HepG2 (cell line): ENCODE data around the gene MORN1. TPM values are rescaled to one million over a fixed set of nuclear protein-coding genes. Genes with fewer than 3 reads are reported as not detected.

ENCODE experiments used
- ATAC-seq: fragments of 200-7000 bp; cut with Tn5 transposase; 3 replicates; pipeline ENCODE4 v1.9.1; 2020; ENCODE audit warnings: mild to moderate bottlenecking, moderate library complexity
- BruUV-seq: library from RNA; stranded (reverse); fragments of 400-500 nt; replicated peaks from 2 replicates; lab custom pipeline; 2021; lab: Mats Ljungman, UMichigan
- CTCF ChIA-PET: fragments of 300-600 bp; formaldehyde crosslinking; extraction: SDS; loops from one replicate; lab custom pipeline; 2021; ENCODE audit warnings: low total read pairs, inconsistent platforms, low intra/inter-chr PET ratio; lab: Yijun Ruan, JAX
- POLR2A ChIA-PET: fragments of 350-600 bp; sonication (Branson Sonifier 250); formaldehyde crosslinking; loops from one replicate; lab custom pipeline; 2020; ENCODE audit warnings: antibody characterized with exemption, inconsistent platforms; lab: Yijun Ruan, JAX
- DNase-seq: peaks from one replicate; pipeline ENCODE4 v3.0.0-alpha.2; 2015; ENCODE audit warnings: low spot score
- FAIRE-seq: peaks from 3 replicates; lab custom pipeline; 2011; peaks lifted over from hg19 to GRCh38; lab: Jason Lieb, UNC
- H2AFZ ChIP-seq: one replicate; pipeline ENCODE4 v1.6.1; 2011; ENCODE audit warnings: low read length, inconsistent platforms
- H3K27ac ChIP-seq: fragments of 300-600 bp; 3 replicates; pipeline ENCODE4 v1.8.0; 2011; ENCODE audit warnings: mixed run types, mild to moderate bottlenecking, mixed read lengths, low read length, inconsistent platforms; ENCODE audit not compliant: insufficient read depth; ENCODE audit errors: extremely low read length
- H3K27me3 ChIP-seq, 2 experiments: fragments of 200-600 bp in 1 of 2; 2 replicates in 1 of 2; 3 replicates in 1 of 2; pipeline versions ENCODE4 v1.6.0 to v1.8.0; 2011; ENCODE audit warnings: low read length in 2 of 2, mild to moderate bottlenecking in 2 of 2, moderate library complexity in 2 of 2, inconsistent platforms in 1 of 2; ENCODE audit not compliant: insufficient read depth in 2 of 2, control insufficient read depth in 1 of 2
- H3K36me3 ChIP-seq, 2 experiments: fragments of 200-600 bp in 1 of 2; replicated peaks in 1 of 2; 2 replicates in 1 of 2; 3 replicates in 1 of 2; pipeline versions ENCODE4 v1.5.1 to v1.8.0; 2011; ENCODE audit warnings: low read length in 2 of 2, inconsistent platforms in 1 of 2; ENCODE audit not compliant: insufficient read depth in 2 of 2, control insufficient read depth in 1 of 2
- H3K4me1 ChIP-seq: 2 replicates; pipeline ENCODE4 v1.5.1; 2012; ENCODE audit warnings: low read length, inconsistent platforms; ENCODE audit not compliant: insufficient read depth
- H3K4me2 ChIP-seq: 2 replicates; pipeline ENCODE4 v1.6.0; 2011; ENCODE audit warnings: low read depth, low read length, inconsistent platforms
- H3K4me3 ChIP-seq, 3 experiments: fragments of 200-600 bp in 1 of 3; sonication (generic), shearing (Covaris generic) in 1 of 3; replicated peaks in 1 of 3; 2 replicates each; pipeline ENCODE4 v1.5.1; 2011 to 2016; ENCODE audit warnings: low read length in 3 of 3, inconsistent platforms in 2 of 3, low read depth in 2 of 3, mild to moderate bottlenecking in 2 of 3, control low read depth in 1 of 3, mixed read lengths in 1 of 3; ENCODE audit not compliant: insufficient read depth in 1 of 3
- H3K79me2 ChIP-seq: one replicate; pipeline ENCODE4 v1.6.1; 2011; ENCODE audit warnings: low read length, inconsistent platforms; ENCODE audit not compliant: insufficient read depth
- H3K9ac ChIP-seq: 2 replicates; pipeline ENCODE4 v1.6.0; 2011; ENCODE audit warnings: mild to moderate bottlenecking, low read depth, low read length, inconsistent platforms; ENCODE audit not compliant: insufficient read depth
- H3K9me3 ChIP-seq: 2 replicates; pipeline ENCODE4 v1.5.1; 2012; ENCODE audit warnings: mild to moderate bottlenecking, low read length
- H4K20me1 ChIP-seq: 2 replicates; pipeline ENCODE4 v1.6.0; 2011; ENCODE audit warnings: inconsistent platforms, mild to moderate bottlenecking, low read length, moderate library complexity; ENCODE audit not compliant: insufficient read depth
- GTF3A ChIP-seq: sonication (generic); formaldehyde crosslinking; conservative IDR thresholded peaks from 2 replicates; pipeline ENCODE4 v1.4.0; 2020; ENCODE audit warnings: mild to moderate bottlenecking, missing genetic modification reagents
- JUND ChIP-seq: sonication (generic); formaldehyde crosslinking; IDR thresholded peaks from 2 replicates; pipeline ENCODE4 v1.8.0; 2022; ENCODE audit warnings: mild to moderate bottlenecking, missing genetic modification reagents
- KAT8 ChIP-seq: IDR thresholded peaks from 2 replicates; pipeline ENCODE4 v1.6.1; 2016; ENCODE audit warnings: missing genetic modification reagents, missing compliant biosample characterization
- SRSF9 ChIP-seq: fragments of 200-400 bp; formaldehyde crosslinking; IDR thresholded peaks from 2 replicates; pipeline ENCODE4 v1.6.1; 2018; ENCODE audit warnings: borderline replicate concordance, mild to moderate bottlenecking, low read depth, low read length; ENCODE audit not compliant: insufficient read depth, poor library complexity, severe bottlenecking
- ZNF224 ChIP-seq: sonication (generic); formaldehyde crosslinking; IDR thresholded peaks from 2 replicates; pipeline ENCODE4 v1.5.0; 2020; ENCODE audit warnings: mild to moderate bottlenecking, missing genetic modification reagents
- ZNF549 ChIP-seq: sonication (generic); formaldehyde crosslinking; IDR thresholded peaks from 2 replicates; pipeline ENCODE4 v1.5.0; 2020; ENCODE audit warnings: missing genetic modification reagents
- ZNF570 ChIP-seq: sonication (generic); formaldehyde crosslinking; IDR thresholded peaks from 2 replicates; pipeline ENCODE4 v1.4.0; 2020; ENCODE audit warnings: mild to moderate bottlenecking, missing genetic modification reagents, borderline replicate concordance
- WGBS: methylation state at CpG from one replicate; pipeline ENCODE4 v1.1.6; 2017; ENCODE audit warnings: low lambda C conversion rate; 5-methylcytosine and 5-hydroxymethylcytosine counted together
- in situ Hi-C: cut with HindIII; loops from 2 replicates; pipeline ENCODE4 v1.10.0; 2017; ENCODE audit warnings: low pct_unique_long_range_greater_than_20kb; ENCODE audit not compliant: extremely low pct_ligation_motif_present
- intact Hi-C: fragments of 100-400 bp; cut with micrococcal nuclease; formaldehyde crosslinking; loops from one replicate; pipeline ENCODE4 v1.10.0; 2022; ENCODE audit not compliant: unreplicated experiment
- polyA plus RNA-seq, 8 experiments: library from polyadenylated mRNA; depleted of rRNA in 3 of 8; stranded (reverse) in 7 of 8; unstranded in 1 of 8; fragments of >200 nt; fragmentation: Illumina TruSeq in 4 of 8; extraction: Trizol in 4 of 8; gene quantifications; 2 replicates each; pipeline versions ENCODE4 v1.2.1 to v1.2.3, GENCODE V29; 2011 to 2016; ENCODE audit warnings: low read depth in 4 of 8, missing spikeins in 1 of 8, mixed read lengths in 1 of 8; ENCODE audit not compliant: insufficient read depth in 1 of 8
- total RNA-seq, 5 experiments: library from RNA; depleted of rRNA; stranded (reverse); fragments of >200 nt; fragmentation: Illumina TruSeq; extraction: Trizol; gene quantifications; 2 replicates each; pipeline ENCODE4 v1.2.3, GENCODE V29; 2016; ENCODE audit warnings: low read depth in 1 of 5
- TF ChIP-seq, protein P1 (sequence below): sonication (generic); formaldehyde crosslinking; IDR thresholded peaks from 2 replicates; pipeline ENCODE4 v1.5.0; 2020; ENCODE audit warnings: missing genetic modification reagents
- TF ChIP-seq, protein P2 (sequence below): sonication (generic); formaldehyde crosslinking; IDR thresholded peaks from 2 replicates; pipeline ENCODE4 v1.4.0; 2020; ENCODE audit warnings: missing genetic modification reagents
- TF ChIP-seq, protein P3 (sequence below): IDR thresholded peaks from 2 replicates; pipeline ENCODE4 v1.6.1; 2016; ENCODE audit warnings: missing compliant biosample characterization, missing genetic modification reagents, borderline replicate concordance

Gene MORN1
- total and polyA plus RNA-seq, 2 of the 13 experiments (the other 11 are each of a cell fraction or from before 2014, with no cell fraction given) = 3.1 to 6.5 TPM

DNA sequence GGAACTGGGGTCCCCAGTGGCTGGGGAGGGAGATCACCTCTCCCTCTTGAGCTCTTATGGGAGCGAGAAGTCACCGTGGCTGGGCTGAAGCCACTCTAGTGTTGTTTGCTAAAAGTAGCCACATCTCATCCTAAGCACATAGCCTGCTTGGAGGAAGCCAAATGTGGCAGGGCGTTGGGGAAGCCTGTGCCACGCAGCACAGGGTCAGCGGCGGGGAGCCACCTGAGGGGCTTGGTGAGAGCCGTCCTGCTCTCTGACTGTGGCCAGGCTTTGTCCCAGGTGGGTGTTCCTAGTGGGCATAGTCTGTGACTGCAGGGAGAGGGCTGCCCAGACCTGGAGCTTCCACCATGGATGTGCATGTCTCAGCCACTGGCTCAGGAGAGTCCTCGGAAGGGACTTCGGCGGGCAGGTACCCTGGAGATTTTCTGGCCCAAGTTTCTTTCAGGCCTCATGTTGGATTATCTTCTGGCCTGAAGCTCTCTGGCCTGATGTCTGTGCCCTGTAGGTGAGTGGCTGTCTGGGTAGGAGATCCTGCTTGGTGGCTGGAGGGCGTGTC lies 38.9 kb downstream of the MORN1 start (continued):
- no peak for TF ChIP-seq ZNF570 (CRISPR knock-in tag)
- TF ChIP-seq, protein P1, sequence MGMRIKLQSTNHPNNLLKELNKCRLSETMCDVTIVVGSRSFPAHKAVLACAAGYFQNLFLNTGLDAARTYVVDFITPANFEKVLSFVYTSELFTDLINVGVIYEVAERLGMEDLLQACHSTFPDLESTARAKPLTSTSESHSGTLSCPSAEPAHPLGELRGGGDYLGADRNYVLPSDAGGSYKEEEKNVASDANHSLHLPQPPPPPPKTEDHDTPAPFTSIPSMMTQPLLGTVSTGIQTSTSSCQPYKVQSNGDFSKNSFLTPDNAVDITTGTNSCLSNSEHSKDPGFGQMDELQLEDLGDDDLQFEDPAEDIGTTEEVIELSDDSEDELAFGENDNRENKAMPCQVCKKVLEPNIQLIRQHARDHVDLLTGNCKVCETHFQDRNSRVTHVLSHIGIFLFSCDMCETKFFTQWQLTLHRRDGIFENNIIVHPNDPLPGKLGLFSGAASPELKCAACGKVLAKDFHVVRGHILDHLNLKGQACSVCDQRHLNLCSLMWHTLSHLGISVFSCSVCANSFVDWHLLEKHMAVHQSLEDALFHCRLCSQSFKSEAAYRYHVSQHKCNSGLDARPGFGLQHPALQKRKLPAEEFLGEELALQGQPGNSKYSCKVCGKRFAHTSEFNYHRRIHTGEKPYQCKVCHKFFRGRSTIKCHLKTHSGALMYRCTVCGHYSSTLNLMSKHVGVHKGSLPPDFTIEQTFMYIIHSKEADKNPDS (CRISPR knock-in tag) = no peak
- TF ChIP-seq, protein P2, sequence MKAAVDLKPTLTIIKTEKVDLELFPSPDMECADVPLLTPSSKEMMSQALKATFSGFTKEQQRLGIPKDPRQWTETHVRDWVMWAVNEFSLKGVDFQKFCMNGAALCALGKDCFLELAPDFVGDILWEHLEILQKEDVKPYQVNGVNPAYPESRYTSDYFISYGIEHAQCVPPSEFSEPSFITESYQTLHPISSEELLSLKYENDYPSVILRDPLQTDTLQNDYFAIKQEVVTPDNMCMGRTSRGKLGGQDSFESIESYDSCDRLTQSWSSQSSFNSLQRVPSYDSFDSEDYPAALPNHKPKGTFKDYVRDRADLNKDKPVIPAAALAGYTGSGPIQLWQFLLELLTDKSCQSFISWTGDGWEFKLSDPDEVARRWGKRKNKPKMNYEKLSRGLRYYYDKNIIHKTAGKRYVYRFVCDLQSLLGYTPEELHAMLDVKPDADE (CRISPR knock-in tag) = no peak

DNA sequence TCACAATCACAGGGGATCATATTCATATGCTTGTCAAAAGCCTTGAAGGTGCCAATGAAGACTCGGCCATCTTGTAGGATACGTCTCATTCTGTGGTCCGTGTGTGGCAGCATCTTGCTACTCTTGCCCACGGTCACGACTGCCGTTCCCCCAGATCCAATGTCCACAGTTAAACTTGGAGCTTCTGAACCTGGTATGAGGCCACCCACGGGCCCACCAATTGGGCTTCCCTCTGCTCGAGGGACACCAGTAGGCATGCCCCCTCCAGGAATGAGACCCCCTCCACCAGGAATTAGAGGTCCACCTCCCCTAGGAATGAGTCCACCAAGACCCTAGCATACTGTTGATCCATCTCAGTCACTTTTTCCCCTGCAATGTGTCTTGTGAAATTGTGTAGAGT lies 39.6 kb downstream of the MORN1 start:
- BruUV-seq = no TSS peak
- intact Hi-C loops = no loop called here
- peaks cover 7% of the 10 kb centered on the region; the same call in 1 of the 2 replicates for H3K4me1 ChIP-seq
- FAIRE-seq (no peak), DNase-seq (no peak), ATAC-seq (no peak)
- in situ Hi-C loops = no loop called here
- H3K27me3 ChIP-seq = peaks cover 3 to 49% of the 10 kb centered on the region in 2 experiments
- H3K4me2 ChIP-seq = no peak overlapping the region
- CTCF ChIA-PET = no interaction called here
- POLR2A ChIA-PET = no interaction called here
- H3K27ac ChIP-seq = no peak overlapping the region
- H3K4me3 ChIP-seq = no peak overlapping the region
- WGBS = 39% methylated on average over 8 of the region's 8 CpGs
- H3K9me3 ChIP-seq = no peaks in the 10 kb centered on the region
- no peaks in the 10 kb centered on the region for H4K20me1 ChIP-seq
- H3K9ac ChIP-seq = no peak overlapping the region
- H3K79me2 ChIP-seq = no peaks in the 10 kb centered on the region
- H3K36me3 ChIP-seq = no peaks in the 10 kb centered on the region
- H2AFZ ChIP-seq = no peak overlapping the region
- TF ChIP-seq ZNF224 (no peak), GTF3A (no peak), SRSF9 (no peak), JUND (CRISPR knock-in tag) (no peak), ZNF549 (CRISPR knock-in tag) (no peak), KAT8 (CRISPR knock-in tag) (no peak)
- TF ChIP-seq, protein P3, sequence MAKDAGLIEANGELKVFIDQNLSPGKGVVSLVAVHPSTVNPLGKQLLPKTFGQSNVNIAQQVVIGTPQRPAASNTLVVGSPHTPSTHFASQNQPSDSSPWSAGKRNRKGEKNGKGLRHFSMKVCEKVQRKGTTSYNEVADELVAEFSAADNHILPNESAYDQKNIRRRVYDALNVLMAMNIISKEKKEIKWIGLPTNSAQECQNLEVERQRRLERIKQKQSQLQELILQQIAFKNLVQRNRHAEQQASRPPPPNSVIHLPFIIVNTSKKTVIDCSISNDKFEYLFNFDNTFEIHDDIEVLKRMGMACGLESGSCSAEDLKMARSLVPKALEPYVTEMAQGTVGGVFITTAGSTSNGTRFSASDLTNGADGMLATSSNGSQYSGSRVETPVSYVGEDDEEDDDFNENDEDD (CRISPR knock-in tag) = no peak
